ENCODE measurements around the gene SPACA6. TPM values are rescaled to one million over a fixed set of nuclear protein-coding genes. Genes with fewer than 3 reads are reported as not detected.

SPACA6 gene
- polyA plus RNA-seq, 1 experiment = 3.5 TPM

DNA sequence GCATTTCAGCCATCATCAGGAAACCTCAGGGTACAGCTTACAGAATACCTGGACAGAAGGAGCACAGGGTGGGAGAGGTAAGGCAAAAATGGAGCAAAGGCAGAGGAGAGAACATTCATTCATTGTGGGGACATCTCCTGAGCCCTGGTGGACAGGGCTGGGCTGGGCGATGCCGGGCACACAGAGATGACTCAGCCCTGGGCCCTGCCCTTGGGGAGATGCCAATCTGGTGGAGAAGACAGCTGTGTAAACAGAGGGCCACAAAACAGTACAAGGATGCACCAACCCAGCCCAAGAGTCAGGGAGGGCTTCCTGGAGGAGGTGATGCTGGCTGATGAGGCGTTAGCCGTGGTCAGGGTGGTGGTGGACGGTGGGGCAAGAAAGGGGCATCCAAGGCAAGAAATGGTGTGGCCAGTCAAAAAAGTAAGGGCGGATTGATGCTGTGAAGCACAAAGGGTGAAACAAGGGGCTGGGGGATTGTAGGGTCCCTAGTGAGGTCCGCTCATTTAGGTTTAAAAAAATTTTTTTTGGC lies 34.3 kb downstream of the SPACA6 start:
- H3K27me3 ChIP-seq (ENCODE audit: control insufficient read depth, insufficient read depth, low read length) = peaks cover 18% of the 10 kb centered on the region
- H3K9me3 ChIP-seq (ENCODE audit: control insufficient read depth, insufficient read depth, low read length) = no peaks in the 10 kb centered on the region; the same call in 1 of the 2 replicates
- H3K4me3 ChIP-seq (ENCODE audit: low read depth, low read length) = no peak overlapping the region
- H3K27ac ChIP-seq (ENCODE audit: low read depth, low read length) = no peak overlapping the region
- ChIA-PET CTCF (no interaction called here), POLR2A (no interaction called here)
- DNase-seq (ENCODE audit: low read depth, low spot score) = no peak
- TF ChIP-seq, protein P1, sequence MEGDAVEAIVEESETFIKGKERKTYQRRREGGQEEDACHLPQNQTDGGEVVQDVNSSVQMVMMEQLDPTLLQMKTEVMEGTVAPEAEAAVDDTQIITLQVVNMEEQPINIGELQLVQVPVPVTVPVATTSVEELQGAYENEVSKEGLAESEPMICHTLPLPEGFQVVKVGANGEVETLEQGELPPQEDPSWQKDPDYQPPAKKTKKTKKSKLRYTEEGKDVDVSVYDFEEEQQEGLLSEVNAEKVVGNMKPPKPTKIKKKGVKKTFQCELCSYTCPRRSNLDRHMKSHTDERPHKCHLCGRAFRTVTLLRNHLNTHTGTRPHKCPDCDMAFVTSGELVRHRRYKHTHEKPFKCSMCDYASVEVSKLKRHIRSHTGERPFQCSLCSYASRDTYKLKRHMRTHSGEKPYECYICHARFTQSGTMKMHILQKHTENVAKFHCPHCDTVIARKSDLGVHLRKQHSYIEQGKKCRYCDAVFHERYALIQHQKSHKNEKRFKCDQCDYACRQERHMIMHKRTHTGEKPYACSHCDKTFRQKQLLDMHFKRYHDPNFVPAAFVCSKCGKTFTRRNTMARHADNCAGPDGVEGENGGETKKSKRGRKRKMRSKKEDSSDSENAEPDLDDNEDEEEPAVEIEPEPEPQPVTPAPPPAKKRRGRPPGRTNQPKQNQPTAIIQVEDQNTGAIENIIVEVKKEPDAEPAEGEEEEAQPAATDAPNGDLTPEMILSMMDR (IDR thresholded peaks at IDR 0.05; ENCODE audit: low read depth, low read length) = no peak

DNA sequence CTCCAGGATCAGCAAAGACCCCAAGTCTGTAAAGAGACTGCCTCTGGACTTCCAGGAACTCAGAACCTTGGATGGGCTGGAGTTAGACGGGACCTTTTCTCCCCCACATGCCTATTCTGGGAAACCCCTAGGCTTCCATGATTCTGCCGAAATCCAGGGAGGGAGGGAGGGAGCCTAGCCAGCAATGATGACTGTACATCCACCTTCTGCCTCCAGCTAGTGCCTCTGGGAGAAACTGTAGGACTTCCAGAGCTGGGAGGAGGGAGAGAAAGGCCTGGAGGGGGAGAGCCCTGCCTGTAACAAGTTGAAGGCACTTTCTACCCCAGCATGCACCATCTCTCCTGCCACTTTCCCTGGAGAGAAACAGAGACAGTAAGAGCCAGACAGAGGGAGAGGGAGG lies 36.7 kb downstream of the SPACA6 start:
- Histone ChIP-seq H3K27me3 (ENCODE audit: control insufficient read depth, insufficient read depth, low read length) (peaks cover 8% of the 10 kb centered on the region), H3K27ac (ENCODE audit: low read depth, low read length) (no peak overlapping the region), H3K9me3 (ENCODE audit: control insufficient read depth, insufficient read depth, low read length) (no peaks in the 10 kb centered on the region; the same call in 1 of the 2 replicates), H3K4me3 (ENCODE audit: low read depth, low read length) (no peak overlapping the region)
- TF ChIP-seq, protein P1 (IDR thresholded peaks at IDR 0.05; ENCODE audit: low read depth, low read length) = no peak
- DNase-seq (ENCODE audit: low read depth, low spot score) = no peak
- POLR2A ChIA-PET = no interaction called here
- CTCF ChIA-PET = no interaction called here

DNA sequence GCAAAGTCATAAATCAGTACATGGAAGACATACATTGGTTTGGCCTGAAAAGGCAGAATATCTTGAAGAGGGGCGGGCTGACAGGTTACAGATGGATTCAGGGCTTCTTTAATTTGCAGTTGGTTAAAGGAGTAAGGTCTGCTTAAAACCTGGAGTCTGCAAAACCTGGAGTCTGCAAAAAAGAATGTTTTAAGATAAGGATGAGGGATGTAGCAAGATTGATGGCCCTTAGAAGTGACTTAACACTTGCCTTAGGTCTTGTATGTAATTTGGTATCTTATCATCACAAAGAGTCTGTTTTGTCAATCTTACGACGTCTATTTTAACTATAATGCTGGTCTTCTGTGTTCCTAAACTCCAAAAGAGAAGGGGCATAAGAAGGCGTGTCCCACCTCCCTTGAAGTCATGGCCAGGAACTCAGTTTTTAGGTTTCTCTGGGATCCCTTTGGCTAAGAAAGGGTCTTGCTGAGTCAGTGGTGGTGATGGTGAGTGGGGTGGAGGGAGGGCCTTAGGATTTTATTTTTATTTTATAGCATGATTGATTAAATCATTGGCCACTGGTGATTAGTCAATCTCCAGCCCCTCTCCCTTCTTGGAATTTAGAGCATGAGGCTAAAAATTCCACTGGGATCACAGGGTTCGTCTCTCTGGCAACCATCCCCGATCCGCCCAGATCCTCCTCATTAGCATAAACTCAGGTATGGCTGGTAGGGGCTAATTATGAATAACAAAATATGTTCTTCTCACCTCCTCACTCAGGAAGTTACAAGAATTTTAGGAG lies 40.8 kb downstream of the SPACA6 start:
- no peak overlapping the region for H3K27ac ChIP-seq (ENCODE audit: low read depth, low read length)
- no peak for DNase-seq (ENCODE audit: low read depth, low spot score)
- no peaks in the 10 kb centered on the region for H3K27me3 ChIP-seq (ENCODE audit: control insufficient read depth, insufficient read depth, low read length)
- H3K9me3 ChIP-seq (ENCODE audit: control insufficient read depth, insufficient read depth, low read length) = no peaks in the 10 kb centered on the region; the same call in 1 of the 2 replicates
- TF ChIP-seq, protein P1 (IDR thresholded peaks at IDR 0.05; ENCODE audit: low read depth, low read length) = no peak
- H3K4me3 ChIP-seq (ENCODE audit: low read depth, low read length) = no peak overlapping the region
- ChIA-PET CTCF (interaction anchor here (1.5 kb wide), 1 partner anchor 44 kb away, joined by 3 read pairs; no protein-coding TSS in a partner anchor), POLR2A (no interaction called here)

DNA sequence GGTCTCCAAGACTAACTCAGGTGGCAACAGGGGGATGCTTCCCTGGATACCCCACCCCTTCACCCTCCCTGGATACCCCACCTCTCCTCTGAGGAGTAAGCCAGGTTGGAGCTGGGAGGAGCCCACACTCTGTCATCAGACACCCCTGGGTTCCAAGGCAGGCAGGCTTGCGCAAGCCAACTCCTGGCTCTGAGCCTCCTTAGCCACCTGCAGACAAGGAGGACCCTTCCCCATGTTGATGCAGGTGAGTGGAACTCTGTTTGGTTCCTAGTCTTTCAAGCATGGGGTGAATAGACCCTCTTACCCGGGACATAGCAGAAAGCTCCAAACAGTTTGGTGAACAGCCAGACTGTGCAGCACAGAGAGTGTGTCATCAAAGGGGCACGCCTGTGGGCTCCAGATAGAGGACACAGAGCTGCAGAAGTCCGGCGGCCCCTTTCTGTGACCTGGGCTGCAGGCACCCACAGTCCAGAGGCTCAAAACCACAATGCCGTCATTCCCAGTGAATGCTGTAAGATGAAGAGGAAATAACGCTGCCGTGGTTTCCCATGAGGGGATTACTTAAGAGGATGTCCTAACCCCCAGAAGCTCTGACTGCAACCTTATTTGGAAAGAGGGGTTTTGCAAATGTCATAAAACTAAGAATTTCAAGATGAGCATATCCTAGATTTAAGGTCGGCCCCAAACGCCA lies 42.8 kb downstream of the SPACA6 start:
- ChIA-PET CTCF (no interaction called here), POLR2A (no interaction called here)
- TF ChIP-seq, protein P1 (IDR thresholded peaks at IDR 0.05; ENCODE audit: low read depth, low read length) = no peak
- Histone ChIP-seq H3K4me3 (ENCODE audit: low read depth, low read length) (no peak overlapping the region), H3K27me3 (ENCODE audit: control insufficient read depth, insufficient read depth, low read length) (no peaks in the 10 kb centered on the region), H3K27ac (ENCODE audit: low read depth, low read length) (no peak overlapping the region), H3K9me3 (ENCODE audit: control insufficient read depth, insufficient read depth, low read length) (no peaks in the 10 kb centered on the region)
- DNase-seq (ENCODE audit: low read depth, low spot score) = no peak

DNA sequence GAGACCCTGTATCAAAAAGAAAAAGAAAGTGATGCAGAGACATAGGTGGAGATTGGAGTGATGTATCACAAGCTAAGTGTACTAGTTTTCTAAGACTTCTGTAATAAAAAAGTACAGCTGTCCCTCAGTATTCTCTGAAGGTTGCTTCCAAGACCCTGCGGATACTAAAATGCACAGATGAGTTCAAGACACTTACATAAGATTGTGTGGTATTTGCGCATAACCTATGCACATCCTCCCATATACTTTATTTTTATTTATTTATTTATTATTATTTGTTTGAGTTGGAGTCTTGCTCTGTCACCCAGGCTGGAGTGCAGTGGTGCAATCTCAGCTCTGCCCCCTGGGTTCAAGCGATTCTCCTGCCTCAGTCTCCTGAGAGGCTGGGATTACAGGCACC lies 44.3 kb downstream of the SPACA6 start:
- Histone ChIP-seq H3K27ac (ENCODE audit: low read depth, low read length) (no peak overlapping the region), H3K9me3 (ENCODE audit: control insufficient read depth, insufficient read depth, low read length) (no peaks in the 10 kb centered on the region), H3K4me3 (ENCODE audit: low read depth, low read length) (no peak overlapping the region), H3K27me3 (ENCODE audit: control insufficient read depth, insufficient read depth, low read length) (no peaks in the 10 kb centered on the region)
- POLR2A ChIA-PET = no interaction called here
- no peak for DNase-seq (ENCODE audit: low read depth, low spot score)
- TF ChIP-seq, protein P1 (IDR thresholded peaks at IDR 0.05; ENCODE audit: low read depth, low read length) = no peak
- CTCF ChIA-PET = interaction anchor here (0.6 kb wide), 1 partner anchor 409 kb away, joined by 4 read pairs; no protein-coding TSS in a partner anchor

Data from AG04450 (cell line).